Measurements from ENCODE around the gene GARIN6.

GARIN6 gene

GRCh38 chr12:99686142-99686541 lies 38.6 kb downstream of the GARIN6 start:
- Histone ChIP-seq H4K20me1 (no peaks in the 10 kb centered on the region; a peak in 1 of 22 replicates), H3K4me3 (no peak overlapping the region), H3K9ac (no peak overlapping the region), H3K4me1 (peaks cover 0 to 23% (median 11%) of the 10 kb centered on the region in 10 experiments; a peak in 17 of 20 replicates), H3K4me2 (no peak overlapping the region), H3K27ac (no peak overlapping the region), H3K27me3 (no peaks in the 10 kb centered on the region), H3K36me3 (peaks cover 0 to 83% (median 65%) of the 10 kb centered on the region in 11 experiments; a peak in 16 of 22 replicates), H3K9me3 (replicated peaks in 1 of 11) (peaks cover 33 to 83% (median 74%) of the 10 kb centered on the region in 11 experiments)
- TF ChIP-seq Cebpa-rat (IDR thresholded peaks at IDR 0.05): no peak

- H3K36me3 ChIP-seq: peaks cover 0 to 75% (median 64%) of the 10 kb centered on the region in 11 experiments; a peak in 16 of 22 replicates
- peaks cover 8 to 20% (median 14%) of the 10 kb centered on the region in 10 experiments for H3K4me1 ChIP-seq
These were observed 47.5 kb downstream of the GARIN6 start for GRCh38 chr12:99695050-99695449.

More at GRCh38 chr12:99695050-99695449, 47.5 kb downstream of the GARIN6 start:
- Histone ChIP-seq H3K9me3 (replicated peaks in 1 of 11) (peaks cover 0 to 60% (median 27%) of the 10 kb centered on the region in 11 experiments; a peak in 18 of 22 replicates), H3K4me3 (no peak overlapping the region), H3K27ac (peak overlapping the region in 3 of 11 experiments; percentile 18 to 35 (median 35); a peak in 3 of 22 replicates), H3K27me3 (no peaks in the 10 kb centered on the region), H4K20me1 (peaks cover 0 to 4% (median 0%) of the 10 kb centered on the region in 11 experiments; a peak in 1 of 22 replicates), H3K4me2 (peak overlapping the region; percentile 51 to 88 (median 59); a peak in 20 of 22 replicates), H3K9ac (no peak overlapping the region; a peak in 2 of 22 replicates)
- no peak for TF ChIP-seq Cebpa-rat (IDR thresholded peaks at IDR 0.05)

All from BLaER1 treated with 17β-estradiol and CSF1 and Interleukin-3, amounts not matched to agents 10 nM and 100 nM (cell line).